ENCODE measurements around the gene GPR78. TPM values are rescaled to one million over a fixed set of nuclear protein-coding genes. Genes with fewer than 3 reads are reported as not detected.

Gene GPR78
- total RNA-seq, 2 donors from 2014 or later, result 3.7 to 8.1 TPM

DNA sequence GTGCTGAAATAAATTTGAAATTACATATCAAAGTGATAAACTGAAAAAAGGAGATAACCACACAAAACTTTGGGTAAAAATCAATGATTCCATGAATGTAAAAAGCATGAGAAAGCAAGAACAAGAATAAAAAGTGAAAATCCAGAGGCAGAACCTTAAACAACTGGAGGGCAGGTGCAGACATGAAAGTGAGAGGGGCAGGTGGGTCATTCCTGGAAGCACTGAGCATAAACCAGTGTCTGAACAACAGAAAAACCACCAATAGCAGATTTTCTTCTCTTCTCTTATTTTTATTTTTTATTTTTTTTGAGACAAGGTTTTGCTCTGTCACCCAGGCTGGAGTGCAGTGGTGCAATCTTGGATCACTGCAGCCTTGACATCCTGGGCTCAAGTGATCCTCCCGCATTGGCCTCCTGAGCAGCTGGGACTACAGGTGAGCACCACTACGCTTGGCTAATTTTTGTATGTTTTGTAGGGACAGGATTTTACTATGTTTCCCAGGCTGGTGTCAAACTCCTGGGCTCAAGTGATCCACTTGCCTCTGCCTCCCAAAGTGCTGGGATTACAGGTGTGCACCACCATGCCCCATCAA is 46.8 kb upstream of the GPR78 start:
- WGBS, 2 experiments (ENCODE audit: insufficient coverage in 1 of 2, insufficient read length in 1 of 2), result 92 to 100% methylated on average over 2 of the region's 2 CpGs
- Histone ChIP-seq H3K9ac (ENCODE audit: extremely low read depth, low read length, poor library complexity, severe bottlenecking) (no peak overlapping the region), H3K4me3 (ENCODE audit: low read length) (no peak overlapping the region), H3K4me1 (ENCODE audit: control insufficient read depth, insufficient read depth, low read length) (no peaks in the 10 kb centered on the region), H3K27ac (ENCODE audit: low read depth, low read length) (no peak overlapping the region), H3K9me3 (ENCODE audit: control insufficient read depth, low read length) (peaks cover 9% of the 10 kb centered on the region), H3K27me3 (ENCODE audit: control insufficient read depth, insufficient read depth, low read length, poor library complexity, severe bottlenecking) (no peaks in the 10 kb centered on the region), H3K36me3 (ENCODE audit: control insufficient read depth, insufficient read depth, low read length) (no peaks in the 10 kb centered on the region)
- H3K27me3 Mint-ChIP-seq (ENCODE audit: insufficient read depth), result peaks cover 4% of the 10 kb centered on the region
- TF ChIP-seq, protein P1, sequence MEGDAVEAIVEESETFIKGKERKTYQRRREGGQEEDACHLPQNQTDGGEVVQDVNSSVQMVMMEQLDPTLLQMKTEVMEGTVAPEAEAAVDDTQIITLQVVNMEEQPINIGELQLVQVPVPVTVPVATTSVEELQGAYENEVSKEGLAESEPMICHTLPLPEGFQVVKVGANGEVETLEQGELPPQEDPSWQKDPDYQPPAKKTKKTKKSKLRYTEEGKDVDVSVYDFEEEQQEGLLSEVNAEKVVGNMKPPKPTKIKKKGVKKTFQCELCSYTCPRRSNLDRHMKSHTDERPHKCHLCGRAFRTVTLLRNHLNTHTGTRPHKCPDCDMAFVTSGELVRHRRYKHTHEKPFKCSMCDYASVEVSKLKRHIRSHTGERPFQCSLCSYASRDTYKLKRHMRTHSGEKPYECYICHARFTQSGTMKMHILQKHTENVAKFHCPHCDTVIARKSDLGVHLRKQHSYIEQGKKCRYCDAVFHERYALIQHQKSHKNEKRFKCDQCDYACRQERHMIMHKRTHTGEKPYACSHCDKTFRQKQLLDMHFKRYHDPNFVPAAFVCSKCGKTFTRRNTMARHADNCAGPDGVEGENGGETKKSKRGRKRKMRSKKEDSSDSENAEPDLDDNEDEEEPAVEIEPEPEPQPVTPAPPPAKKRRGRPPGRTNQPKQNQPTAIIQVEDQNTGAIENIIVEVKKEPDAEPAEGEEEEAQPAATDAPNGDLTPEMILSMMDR (conservative IDR thresholded peaks at IDR 0.05), result no peak
- no peak overlapping the region for H3K4me3 Mint-ChIP-seq
- no peak for DNase-seq
- peaks cover 11% of the 10 kb centered on the region for H3K4me1 Mint-ChIP-seq
- no peaks in the 10 kb centered on the region for H3K36me3 Mint-ChIP-seq (ENCODE audit: low read depth)
- H3K27ac Mint-ChIP-seq, result peak overlapping the region; percentile 90
- H3K9me3 Mint-ChIP-seq, result peaks cover 14% of the 10 kb centered on the region

DNA sequence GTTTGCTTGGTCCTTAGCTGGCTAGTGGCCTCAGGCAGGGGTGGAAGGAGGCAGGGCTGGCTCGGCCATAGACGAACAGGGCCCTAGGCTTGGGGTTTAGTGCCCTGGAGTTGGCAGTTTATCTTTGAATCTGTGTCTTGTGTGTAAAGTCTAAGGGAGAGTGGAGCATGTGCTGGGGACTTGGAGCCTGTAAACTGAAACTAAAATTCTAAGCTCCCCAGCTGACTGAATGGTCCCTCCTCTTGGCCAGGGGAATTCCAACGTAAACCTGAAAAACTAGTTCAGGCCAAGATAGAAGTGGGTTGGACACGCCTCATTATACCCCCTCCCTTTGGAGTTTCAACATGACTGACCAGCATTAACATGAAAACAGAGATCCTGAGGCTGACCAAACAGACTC is 46.1 kb upstream of the GPR78 start:
- Mint-ChIP-seq H3K4me1 (peaks cover 11% of the 10 kb centered on the region), H3K9me3 (peaks cover 14% of the 10 kb centered on the region), H3K4me3 (peak overlapping the region; percentile 30), H3K36me3 (ENCODE audit: low read depth) (no peaks in the 10 kb centered on the region), H3K27me3 (ENCODE audit: insufficient read depth) (no peaks in the 10 kb centered on the region), H3K27ac (peak overlapping the region; percentile 90)
- Histone ChIP-seq H3K9me3 (ENCODE audit: control insufficient read depth, low read length) (peaks cover 3% of the 10 kb centered on the region), H3K4me3 (ENCODE audit: low read length) (no peak overlapping the region), H3K36me3 (ENCODE audit: control insufficient read depth, insufficient read depth, low read length) (no peaks in the 10 kb centered on the region), H3K4me1 (ENCODE audit: control insufficient read depth, insufficient read depth, low read length) (no peaks in the 10 kb centered on the region), H3K9ac (ENCODE audit: extremely low read depth, low read length, poor library complexity, severe bottlenecking) (no peak overlapping the region), H3K27ac (ENCODE audit: low read depth, low read length) (no peak overlapping the region), H3K27me3 (ENCODE audit: control insufficient read depth, insufficient read depth, low read length, poor library complexity, severe bottlenecking) (no peaks in the 10 kb centered on the region)
- TF ChIP-seq, protein P1 (conservative IDR thresholded peaks at IDR 0.05), result no peak
- WGBS, 2 experiments (ENCODE audit: insufficient coverage in 1 of 2, insufficient read length in 1 of 2), result 41 to 87% methylated on average over 2 to 4 of the region's 4 CpGs
- DNase-seq, result peak; percentile 81

DNA sequence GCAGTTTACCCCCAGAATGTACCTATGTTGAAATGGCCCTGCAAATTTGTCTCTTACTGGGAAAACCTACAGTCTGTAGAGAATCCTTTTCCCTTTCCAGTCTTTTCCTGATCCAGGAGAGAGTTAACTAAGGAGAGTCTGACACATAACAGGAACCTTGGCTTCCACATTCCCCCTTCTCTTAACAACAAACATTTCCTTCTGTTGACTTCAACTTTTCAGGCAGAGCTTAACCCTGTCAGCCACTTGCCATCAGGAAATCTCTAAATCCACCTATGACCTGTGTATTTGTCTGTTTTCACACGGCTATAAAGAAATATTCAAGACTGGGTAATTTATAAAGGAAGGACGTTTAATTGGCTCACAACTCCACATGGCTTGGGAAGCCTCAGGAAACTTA is 45.6 kb upstream of the GPR78 start:
- H3K9me3 ChIP-seq (ENCODE audit: control insufficient read depth, low read length), result no peaks in the 10 kb centered on the region
- H3K36me3 Mint-ChIP-seq (ENCODE audit: low read depth), result no peaks in the 10 kb centered on the region
- H3K27ac ChIP-seq (ENCODE audit: low read depth, low read length), result no peak overlapping the region
- H3K4me1 ChIP-seq (ENCODE audit: control insufficient read depth, insufficient read depth, low read length), result no peaks in the 10 kb centered on the region
- peak overlapping the region; percentile 90 for H3K27ac Mint-ChIP-seq
- peaks cover 11% of the 10 kb centered on the region for H3K4me1 Mint-ChIP-seq
- H3K9me3 Mint-ChIP-seq, result peaks cover 11% of the 10 kb centered on the region
- no peak overlapping the region for H3K4me3 Mint-ChIP-seq
- no peaks in the 10 kb centered on the region for H3K36me3 ChIP-seq (ENCODE audit: control insufficient read depth, insufficient read depth, low read length)
- H3K9ac ChIP-seq (ENCODE audit: extremely low read depth, low read length, poor library complexity, severe bottlenecking), result no peak overlapping the region
- no peaks in the 10 kb centered on the region for H3K27me3 ChIP-seq (ENCODE audit: control insufficient read depth, insufficient read depth, low read length, poor library complexity, severe bottlenecking)
- TF ChIP-seq, protein P1 (conservative IDR thresholded peaks at IDR 0.05), result no peak
- DNase-seq, result no peak
- no peaks in the 10 kb centered on the region for H3K27me3 Mint-ChIP-seq (ENCODE audit: insufficient read depth)
- H3K4me3 ChIP-seq (ENCODE audit: low read length), result no peak overlapping the region
- 78 to 84% methylated on average over 1 to 2 of the region's 2 CpGs for WGBS, 2 experiments (ENCODE audit: insufficient coverage in 1 of 2, insufficient read length in 1 of 2)

All from endodermal cell (in vitro differentiated cells).